HG02642 (cell line): Measurements from ENCODE around the gene COL24A1.
A peak's percentile ranks its signal among the peaks of the same experiment; 100 is the strongest.
"Not testable (repeated sequence)": the region's sequence is repeated elsewhere in the genome, so short reads cannot be mapped to it uniquely, and the experiment has no call there.

Experiments used
- ATAC-seq: cut with Tn5 transposase; IDR thresholded peaks from one replicate; pipeline ENCODE4 v1.9.1; 2021; ENCODE audit warnings: mild to moderate bottlenecking; ENCODE audit not compliant: unreplicated experiment, poor library complexity

COL24A1 gene

GRCh38 chr1:86015375-86015774, 141.2 kb downstream of the COL24A1 start:
- no peak for ATAC-seq

GRCh38 chr1:86000601-86001000, 156.0 kb downstream of the COL24A1 start:
- ATAC-seq, result no peak

DNA sequence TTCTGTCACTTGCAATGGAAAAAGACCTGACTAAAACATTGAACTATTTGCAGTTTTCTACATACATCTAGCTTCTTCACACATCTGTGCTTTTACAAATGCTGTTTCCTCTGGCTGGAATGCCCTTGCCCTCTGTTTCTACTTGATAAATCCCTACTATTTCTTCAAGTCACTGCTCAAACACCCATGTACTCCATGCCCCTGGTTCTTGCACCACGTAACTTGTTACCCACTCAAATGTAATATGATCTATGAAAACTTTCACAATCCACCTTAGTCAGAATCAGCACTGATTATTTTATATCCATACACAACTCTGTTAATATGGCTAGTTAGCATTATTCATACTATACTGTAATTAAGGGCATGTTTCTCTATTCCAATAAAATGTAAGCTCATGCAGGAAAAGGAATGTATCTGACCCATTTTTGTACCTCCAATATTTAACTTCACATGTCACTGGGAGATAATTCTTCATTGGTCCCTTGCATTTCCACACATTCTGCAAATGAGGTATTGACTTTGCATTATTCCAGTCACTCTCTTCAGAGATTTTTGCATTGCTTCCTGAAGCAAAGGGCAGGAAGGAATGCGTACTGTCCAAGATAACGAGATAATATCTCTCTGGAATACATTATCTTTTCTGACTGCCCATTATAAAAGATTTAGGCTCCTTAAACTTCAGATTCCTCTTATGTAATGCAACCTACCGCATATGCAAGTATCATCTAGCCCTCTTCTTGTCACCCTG, 158.3 kb downstream of the COL24A1 start:
- no peak for ATAC-seq

- ATAC-seq, result peak; percentile 61
Measured at GRCh38 chr1:85992791-85993190, 163.8 kb downstream of the COL24A1 start.

GRCh38 chr1:85991261-85991660, 165.3 kb downstream of the COL24A1 start:
- no peak for ATAC-seq

DNA sequence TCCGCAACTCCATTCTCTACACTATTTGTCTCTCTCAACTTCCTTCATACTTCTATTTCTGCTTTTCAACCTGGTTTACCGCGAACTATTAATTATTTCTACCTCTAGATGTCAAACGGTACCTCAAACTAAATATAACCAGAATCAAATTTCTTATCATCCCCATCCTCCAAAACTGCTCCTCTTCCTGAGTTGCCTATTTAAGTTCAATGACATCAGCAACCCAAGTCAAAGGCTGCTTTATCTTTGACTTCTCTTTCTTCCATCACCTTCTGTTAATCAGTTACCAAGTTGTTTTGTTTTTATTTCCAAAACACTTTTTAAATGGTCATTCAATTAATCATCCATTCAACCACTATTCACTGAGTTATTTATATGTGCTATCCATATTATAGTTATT, 171.9 kb downstream of the COL24A1 start:
- no peak for ATAC-seq

DNA sequence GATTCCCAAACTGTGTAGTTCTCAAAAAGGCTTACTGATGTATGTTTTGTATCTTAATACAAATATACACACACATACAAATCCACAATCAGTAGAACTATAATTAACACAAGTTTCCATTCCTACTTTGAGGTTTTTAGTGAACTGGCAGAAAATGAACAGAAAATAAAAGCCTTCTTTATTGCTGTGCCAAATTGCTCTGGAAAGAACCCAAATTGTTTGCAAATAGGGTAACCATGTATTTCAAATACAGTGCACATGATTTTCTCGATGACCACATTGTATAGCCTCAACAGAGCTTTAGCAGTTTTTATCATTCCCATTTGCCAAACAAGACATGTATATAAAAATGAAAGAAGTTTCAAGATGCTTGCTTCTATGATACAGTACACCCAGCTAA, 173.3 kb downstream of the COL24A1 start:
- no peak for ATAC-seq

DNA sequence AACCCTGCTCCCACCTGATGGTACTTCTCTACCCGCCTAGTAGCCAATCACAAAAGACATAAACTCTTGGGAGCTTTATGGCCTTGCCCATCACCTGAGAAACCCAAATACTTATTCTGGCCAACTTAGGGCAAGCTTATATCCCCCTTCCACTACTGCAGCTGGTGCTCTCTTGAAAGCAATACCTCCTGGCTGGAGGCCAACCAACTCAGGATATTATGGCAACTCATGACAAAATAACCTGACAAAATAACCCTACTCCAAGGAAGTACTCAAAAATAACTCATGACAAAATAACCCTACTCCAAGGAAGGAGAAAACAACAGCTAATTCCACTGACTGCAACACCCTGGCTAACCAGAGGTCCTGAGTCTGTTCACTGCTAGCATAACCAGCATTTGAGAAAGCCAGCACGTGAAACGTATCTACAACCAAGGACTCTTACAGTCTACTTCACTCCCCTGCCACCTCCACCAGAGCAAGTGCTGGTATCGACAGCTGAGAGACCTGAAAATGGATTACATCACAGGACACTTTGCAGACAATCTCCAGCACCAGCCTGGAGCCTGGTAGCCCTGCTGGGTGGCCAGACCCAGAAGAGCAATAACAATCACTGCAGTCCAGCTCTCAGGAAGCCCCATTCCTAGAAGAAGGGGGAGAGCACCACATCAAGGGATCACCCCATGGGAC, 179.9 kb downstream of the COL24A1 start:
- no peak for ATAC-seq

DNA sequence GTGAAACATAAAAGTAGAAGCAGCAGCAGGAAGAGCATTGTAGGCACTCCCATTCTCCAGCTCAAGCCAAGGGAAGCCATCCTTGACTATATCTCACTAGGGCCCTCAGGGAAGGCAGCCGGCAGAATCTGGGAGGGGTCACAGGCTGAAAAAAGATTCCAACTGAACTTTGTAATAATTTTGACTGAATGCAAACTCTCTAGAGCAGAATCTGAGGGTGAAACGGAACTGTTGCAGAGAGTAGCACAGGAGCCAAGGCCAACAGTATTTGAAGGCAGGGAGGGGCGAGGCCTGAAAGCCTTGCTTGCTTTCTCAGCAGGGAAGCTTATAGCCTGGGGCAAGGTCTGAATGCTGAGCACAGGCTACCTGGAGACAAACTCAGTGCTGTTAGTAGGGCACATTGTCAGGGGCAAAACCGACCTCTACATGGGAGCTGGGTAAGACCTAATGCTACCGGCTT, 180.6 kb downstream of the COL24A1 start:
- ATAC-seq, result no peak

GRCh38 chr1:85962457-85962856, 194.1 kb downstream of the COL24A1 start:
- no peak for ATAC-seq

GRCh38 chr1:85957760-85958159, 198.8 kb downstream of the COL24A1 start:
- no peak for ATAC-seq

DNA sequence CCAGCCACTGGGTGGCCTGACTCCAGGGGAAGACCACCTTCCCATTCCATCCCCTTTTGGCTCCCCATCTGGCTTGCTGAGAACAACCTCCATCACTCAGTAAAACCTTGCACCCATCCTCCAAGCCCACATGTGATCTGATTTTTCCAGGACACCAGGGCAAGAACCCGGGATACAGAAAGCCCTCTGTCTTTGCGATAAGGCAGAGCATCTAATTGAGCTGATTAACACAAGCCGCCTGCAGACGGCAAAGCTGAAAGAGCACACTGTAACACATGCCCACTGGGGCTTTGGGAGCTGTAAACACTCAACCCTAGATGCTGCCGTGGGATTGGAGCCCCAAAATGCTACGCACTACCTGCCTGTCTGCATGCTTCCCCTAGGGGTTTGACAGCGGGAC, 201.4 kb downstream of the COL24A1 start:
- ATAC-seq, result not testable (repeated sequence)

DNA sequence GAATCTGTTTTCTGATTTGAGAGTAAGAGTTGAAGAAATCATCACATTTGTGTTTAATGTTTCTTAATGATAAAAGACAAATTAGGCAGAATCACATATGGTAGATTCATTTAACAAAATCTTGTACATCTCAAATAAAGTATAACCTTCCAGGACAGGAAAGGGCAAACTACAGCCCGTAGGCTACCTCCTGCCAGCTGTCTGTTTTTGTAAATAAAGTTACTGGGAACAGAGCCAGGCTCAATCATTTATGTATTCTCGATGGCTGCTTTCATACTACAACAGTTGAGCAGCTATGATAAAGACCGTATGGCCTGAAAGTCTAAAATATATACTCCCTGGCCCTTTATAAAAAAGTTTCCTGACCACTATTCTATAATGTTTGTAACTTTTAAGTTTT, 204.1 kb downstream of the COL24A1 start:
- no peak for ATAC-seq

DNA sequence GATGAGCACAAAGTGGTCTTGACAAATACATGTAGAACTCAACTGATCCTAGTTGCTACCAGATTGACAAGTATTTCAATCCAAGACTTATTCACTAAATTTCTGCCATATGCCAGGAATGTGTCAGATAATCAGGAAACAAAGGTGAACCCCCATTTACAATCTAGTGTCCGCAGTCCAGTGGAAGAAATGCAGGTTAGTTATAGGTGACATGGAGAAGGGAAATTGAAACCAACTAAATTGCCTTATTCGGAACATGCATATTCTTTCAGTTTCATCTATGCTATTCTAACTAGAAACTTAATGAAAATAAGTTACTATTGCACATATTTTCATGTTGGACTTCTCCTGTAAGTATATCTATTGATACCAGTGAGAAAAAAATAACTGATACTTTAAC, 209.4 kb downstream of the COL24A1 start:
- no peak for ATAC-seq

DNA sequence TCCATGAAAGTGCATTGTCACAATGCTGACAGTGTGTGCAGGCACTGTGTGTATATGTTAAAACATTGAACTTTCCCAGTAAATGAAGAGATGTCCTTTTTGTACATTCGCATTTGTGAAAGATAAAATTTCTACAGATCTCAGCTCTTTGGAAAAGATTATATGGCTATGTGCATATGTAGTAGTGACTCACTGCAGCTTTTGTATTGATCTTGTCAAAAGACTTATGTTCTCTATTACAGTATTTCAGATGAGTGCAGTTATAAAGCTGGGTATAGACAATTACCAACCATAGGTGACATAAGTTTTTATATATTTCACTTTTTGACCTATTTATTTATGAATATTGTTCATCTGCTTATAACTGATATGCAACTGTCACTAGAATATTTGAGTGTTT, 212.6 kb downstream of the COL24A1 start:
- ATAC-seq, result peak; percentile 4

- ATAC-seq, result peak; percentile 46
Measured at GRCh38 chr1:85943526-85943925, 213.0 kb downstream of the COL24A1 start.

DNA sequence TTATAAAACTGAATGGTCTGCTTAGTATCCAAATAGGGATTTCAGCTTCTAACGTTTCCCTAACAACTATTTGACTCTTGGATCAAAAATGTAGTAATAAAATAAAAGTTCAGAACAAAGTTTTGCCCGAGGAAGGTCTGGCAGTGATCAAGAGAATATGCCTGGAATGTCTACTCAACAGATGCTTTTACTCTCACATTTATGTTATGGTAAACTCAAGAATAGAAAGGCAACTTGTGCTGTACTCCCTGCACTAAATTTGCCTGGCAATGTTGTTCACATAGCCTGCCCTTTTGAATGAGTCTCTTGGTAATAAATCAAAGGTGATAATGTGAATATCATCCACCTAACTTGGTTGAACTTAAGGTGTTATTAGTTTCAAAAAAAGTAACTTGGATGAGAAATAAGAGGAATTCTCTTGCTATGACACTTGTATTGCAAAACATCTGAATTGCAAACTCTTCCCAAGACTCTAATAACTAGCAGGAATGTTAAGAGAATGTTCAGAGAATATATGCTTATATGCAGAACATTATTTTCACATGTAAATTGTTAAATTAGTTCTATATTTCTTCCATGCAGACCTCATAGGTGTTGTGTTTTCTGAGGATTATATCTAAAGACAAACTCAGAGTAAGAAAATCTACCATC, 215.8 kb downstream of the COL24A1 start:
- ATAC-seq, result no peak

GRCh38 chr1:85938829-85939228, 217.7 kb downstream of the COL24A1 start:
- ATAC-seq, result no peak

DNA sequence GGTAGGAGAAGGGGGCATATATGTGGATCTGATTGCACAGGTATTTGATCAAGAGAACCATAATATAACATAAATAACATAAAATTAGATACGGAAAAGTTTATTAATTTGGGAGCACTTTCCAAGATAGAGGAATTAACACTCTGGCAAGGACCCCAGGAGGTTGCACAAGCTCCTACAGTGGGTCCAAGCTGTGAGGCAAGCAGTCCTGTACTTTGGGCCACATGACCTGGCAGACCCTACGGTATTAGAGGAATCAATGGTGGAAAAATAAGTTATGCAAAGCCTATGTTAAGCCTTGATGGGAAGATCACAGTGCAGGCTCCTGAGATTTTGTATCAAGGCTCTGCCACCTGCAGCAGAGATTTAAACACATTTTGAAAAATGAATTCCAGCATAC, 220.1 kb downstream of the COL24A1 start:
- ATAC-seq, result no peak

DNA sequence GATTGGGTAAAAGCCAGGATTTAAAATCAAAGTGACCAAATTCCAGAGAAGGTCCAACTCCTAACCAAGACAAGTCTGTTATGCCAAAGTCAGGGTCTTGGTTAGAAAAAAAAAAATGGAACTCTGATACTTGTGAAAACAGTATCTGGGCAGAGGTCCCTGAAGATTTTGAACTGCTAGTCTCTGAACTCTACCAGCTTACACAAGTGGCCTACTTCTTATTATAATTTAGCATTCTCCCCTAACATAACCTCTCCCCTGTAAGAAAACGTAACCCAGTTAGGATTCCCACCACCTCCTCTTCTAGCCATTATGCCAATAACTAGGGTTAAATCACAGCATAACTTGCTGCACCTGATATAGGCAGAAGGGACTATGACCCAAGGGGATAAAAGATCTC, 220.5 kb downstream of the COL24A1 start:
- ATAC-seq, result no peak

DNA sequence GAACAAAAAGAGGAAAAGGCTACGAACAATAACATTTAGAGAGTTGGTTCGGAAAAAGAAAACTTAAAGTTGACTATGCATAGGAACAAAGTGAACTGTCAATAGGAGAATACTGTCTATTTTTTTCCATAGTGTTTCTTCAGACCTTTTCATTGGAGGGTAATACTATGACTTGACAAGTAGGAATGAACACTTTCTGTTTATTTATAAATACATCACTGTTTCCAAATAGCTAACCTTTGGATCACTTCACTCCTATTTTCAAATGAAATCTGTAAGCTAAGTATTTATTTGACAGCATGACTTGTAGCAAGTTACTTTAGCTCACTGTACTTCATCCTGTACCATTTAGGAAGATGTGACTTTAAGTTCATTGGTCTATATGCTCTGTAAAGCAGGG, 221.3 kb downstream of the COL24A1 start:
- no peak for ATAC-seq
